Measurements from ENCODE around the gene ITPK1. TPM values are rescaled to one million over a fixed set of nuclear protein-coding genes. Genes with fewer than 3 reads are reported as not detected.

Gene ITPK1
- total and polyA plus RNA-seq, 2 experiments from 2014 or later, result 35.9 to 101 TPM

DNA sequence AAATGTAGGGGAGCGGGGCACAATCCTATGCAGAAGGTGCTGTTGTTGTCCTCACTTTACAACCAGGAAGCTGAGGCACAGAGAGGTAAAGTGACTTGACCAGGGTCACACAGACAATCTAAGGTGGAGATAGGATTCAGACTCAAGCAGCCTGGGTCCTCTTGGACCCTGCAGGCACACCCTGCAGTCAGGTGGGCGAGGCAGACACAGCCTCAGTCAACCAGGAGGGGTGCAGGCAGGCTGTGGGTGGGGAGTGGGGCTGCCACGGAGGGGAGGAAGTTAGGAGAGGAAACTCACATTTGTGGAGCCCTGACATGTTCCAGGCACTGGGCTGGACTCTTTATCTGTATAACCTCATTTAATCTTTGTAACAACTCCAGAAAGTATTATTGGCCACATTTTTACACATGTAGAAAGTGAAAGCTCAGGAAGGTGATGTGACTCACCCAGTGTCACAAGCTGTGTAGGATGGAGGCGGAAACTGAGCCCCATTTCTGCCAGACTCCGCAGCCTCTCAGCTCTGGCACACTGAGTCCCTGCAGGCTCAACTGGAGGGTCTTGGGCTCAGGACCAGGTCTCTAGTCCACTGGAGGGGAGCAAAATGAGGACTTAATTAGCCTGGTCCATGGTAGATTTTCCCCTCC, 217.7 kb downstream of the ITPK1 start:
- ATAC-seq, result no peak

More for the DNA sequence above, 217.7 kb downstream of the ITPK1 start:
- Histone ChIP-seq H3K4me1 (ENCODE audit: insufficient read depth) (no peaks in the 10 kb centered on the region; the same call in 1 of the 2 replicates), H3K36me3 (ENCODE audit: insufficient read depth) (no peaks in the 10 kb centered on the region), H2AFZ (peak overlapping the region; percentile 23; the same call in 1 of the 2 replicates), H3K9me2 (ENCODE audit: insufficient read depth) (no peaks in the 10 kb centered on the region), H3K4me2 (no peak overlapping the region), H3K79me2 (replicated peaks; ENCODE audit: insufficient read depth) (no peaks in the 10 kb centered on the region), H3K27ac (ENCODE audit: low read depth) (no peak overlapping the region), H3K4me3 (no peak overlapping the region), H3K27me3 (ENCODE audit: insufficient read depth) (peaks cover 3% of the 10 kb centered on the region; the same call in 1 of the 2 replicates), H3F3A (replicated peaks; ENCODE audit: low read depth) (no peaks in the 10 kb centered on the region), H4K20me1 (replicated peaks; ENCODE audit: insufficient read depth) (no peaks in the 10 kb centered on the region)
- Mint-ChIP-seq H3K36me3 (ENCODE audit: low read depth) (no peaks in the 10 kb centered on the region), H3K9me3 (peaks cover 6% of the 10 kb centered on the region), H3K4me1 (peaks cover 16% of the 10 kb centered on the region), H3K27ac (no peak overlapping the region), H3K4me3 (no peak overlapping the region), H3K27me3 (ENCODE audit: insufficient read depth, low read depth, poor library complexity) (peaks cover 13% of the 10 kb centered on the region)
- no peak for DNase-seq (ENCODE audit: low spot score)
- TF ChIP-seq EZH2phosphoT487 (IDR thresholded peaks at IDR 0.05; ENCODE audit: unreplicated experiment), result no peak
- TF ChIP-seq ZNF114 (CRISPR knock-in tag; IDR thresholded peaks at IDR 0.05), result no peak
- TF ChIP-seq, protein P1, sequence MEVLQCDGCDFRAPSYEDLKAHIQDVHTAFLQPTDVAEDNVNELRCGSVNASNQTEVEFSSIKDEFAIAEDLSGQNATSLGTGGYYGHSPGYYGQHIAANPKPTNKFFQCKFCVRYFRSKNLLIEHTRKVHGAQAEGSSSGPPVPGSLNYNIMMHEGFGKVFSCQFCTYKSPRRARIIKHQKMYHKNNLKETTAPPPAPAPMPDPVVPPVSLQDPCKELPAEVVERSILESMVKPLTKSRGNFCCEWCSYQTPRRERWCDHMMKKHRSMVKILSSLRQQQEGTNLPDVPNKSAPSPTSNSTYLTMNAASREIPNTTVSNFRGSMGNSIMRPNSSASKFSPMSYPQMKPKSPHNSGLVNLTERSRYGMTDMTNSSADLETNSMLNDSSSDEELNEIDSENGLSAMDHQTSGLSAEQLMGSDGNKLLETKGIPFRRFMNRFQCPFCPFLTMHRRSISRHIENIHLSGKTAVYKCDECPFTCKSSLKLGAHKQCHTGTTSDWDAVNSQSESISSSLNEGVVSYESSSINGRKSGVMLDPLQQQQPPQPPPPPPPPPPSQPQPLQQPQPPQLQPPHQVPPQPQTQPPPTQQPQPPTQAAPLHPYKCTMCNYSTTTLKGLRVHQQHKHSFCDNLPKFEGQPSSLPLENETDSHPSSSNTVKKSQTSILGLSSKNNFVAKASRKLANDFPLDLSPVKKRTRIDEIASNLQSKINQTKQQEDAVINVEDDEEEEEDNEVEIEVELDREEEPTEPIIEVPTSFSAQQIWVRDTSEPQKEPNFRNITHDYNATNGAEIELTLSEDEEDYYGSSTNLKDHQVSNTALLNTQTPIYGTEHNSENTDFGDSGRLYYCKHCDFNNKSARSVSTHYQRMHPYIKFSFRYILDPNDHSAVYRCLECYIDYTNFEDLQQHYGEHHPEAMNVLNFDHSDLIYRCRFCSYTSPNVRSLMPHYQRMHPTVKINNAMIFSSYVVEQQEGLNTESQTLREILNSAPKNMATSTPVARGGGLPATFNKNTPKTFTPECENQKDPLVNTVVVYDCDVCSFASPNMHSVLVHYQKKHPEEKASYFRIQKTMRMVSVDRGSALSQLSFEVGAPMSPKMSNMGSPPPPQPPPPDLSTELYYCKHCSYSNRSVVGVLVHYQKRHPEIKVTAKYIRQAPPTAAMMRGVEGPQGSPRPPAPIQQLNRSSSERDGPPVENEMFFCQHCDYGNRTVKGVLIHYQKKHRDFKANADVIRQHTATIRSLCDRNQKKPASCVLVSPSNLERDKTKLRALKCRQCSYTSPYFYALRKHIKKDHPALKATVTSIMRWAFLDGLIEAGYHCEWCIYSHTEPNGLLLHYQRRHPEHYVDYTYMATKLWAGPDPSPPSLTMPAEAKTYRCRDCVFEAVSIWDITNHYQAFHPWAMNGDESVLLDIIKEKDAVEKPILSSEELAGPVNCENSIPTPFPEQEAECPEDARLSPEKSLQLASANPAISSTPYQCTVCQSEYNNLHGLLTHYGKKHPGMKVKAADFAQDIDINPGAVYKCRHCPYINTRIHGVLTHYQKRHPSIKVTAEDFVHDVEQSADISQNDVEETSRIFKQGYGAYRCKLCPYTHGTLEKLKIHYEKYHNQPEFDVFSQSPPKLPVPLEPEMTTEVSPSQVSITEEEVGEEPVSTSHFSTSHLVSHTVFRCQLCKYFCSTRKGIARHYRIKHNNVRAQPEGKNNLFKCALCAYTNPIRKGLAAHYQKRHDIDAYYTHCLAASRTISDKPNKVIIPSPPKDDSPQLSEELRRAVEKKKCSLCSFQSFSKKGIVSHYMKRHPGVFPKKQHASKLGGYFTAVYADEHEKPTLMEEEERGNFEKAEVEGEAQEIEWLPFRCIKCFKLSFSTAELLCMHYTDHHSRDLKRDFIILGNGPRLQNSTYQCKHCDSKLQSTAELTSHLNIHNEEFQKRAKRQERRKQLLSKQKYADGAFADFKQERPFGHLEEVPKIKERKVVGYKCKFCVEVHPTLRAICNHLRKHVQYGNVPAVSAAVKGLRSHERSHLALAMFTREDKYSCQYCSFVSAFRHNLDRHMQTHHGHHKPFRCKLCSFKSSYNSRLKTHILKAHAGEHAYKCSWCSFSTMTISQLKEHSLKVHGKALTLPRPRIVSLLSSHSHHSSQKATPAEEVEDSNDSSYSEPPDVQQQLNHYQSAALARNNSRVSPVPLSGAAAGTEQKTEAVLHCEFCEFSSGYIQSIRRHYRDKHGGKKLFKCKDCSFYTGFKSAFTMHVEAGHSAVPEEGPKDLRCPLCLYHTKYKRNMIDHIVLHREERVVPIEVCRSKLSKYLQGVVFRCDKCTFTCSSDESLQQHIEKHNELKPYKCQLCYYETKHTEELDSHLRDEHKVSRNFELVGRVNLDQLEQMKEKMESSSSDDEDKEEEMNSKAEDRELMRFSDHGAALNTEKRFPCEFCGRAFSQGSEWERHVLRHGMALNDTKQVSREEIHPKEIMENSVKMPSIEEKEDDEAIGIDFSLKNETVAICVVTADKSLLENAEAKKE (CRISPR knock-in tag; IDR thresholded peaks at IDR 0.05), result no peak
- TF ChIP-seq POLR2AphosphoS5 (IDR thresholded peaks at IDR 0.05; ENCODE audit: low read depth), result no peak
- no peak for TF ChIP-seq ZNF331 (CRISPR knock-in tag; IDR thresholded peaks at IDR 0.05; ENCODE audit: low read depth)
- TF ChIP-seq EZH2 (IDR thresholded peaks at IDR 0.05; ENCODE audit: low read depth, unreplicated experiment), result no peak
- TF ChIP-seq, protein P2, sequence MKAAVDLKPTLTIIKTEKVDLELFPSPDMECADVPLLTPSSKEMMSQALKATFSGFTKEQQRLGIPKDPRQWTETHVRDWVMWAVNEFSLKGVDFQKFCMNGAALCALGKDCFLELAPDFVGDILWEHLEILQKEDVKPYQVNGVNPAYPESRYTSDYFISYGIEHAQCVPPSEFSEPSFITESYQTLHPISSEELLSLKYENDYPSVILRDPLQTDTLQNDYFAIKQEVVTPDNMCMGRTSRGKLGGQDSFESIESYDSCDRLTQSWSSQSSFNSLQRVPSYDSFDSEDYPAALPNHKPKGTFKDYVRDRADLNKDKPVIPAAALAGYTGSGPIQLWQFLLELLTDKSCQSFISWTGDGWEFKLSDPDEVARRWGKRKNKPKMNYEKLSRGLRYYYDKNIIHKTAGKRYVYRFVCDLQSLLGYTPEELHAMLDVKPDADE (IDR thresholded peaks at IDR 0.05), result no peak
- TF ChIP-seq, protein P3, sequence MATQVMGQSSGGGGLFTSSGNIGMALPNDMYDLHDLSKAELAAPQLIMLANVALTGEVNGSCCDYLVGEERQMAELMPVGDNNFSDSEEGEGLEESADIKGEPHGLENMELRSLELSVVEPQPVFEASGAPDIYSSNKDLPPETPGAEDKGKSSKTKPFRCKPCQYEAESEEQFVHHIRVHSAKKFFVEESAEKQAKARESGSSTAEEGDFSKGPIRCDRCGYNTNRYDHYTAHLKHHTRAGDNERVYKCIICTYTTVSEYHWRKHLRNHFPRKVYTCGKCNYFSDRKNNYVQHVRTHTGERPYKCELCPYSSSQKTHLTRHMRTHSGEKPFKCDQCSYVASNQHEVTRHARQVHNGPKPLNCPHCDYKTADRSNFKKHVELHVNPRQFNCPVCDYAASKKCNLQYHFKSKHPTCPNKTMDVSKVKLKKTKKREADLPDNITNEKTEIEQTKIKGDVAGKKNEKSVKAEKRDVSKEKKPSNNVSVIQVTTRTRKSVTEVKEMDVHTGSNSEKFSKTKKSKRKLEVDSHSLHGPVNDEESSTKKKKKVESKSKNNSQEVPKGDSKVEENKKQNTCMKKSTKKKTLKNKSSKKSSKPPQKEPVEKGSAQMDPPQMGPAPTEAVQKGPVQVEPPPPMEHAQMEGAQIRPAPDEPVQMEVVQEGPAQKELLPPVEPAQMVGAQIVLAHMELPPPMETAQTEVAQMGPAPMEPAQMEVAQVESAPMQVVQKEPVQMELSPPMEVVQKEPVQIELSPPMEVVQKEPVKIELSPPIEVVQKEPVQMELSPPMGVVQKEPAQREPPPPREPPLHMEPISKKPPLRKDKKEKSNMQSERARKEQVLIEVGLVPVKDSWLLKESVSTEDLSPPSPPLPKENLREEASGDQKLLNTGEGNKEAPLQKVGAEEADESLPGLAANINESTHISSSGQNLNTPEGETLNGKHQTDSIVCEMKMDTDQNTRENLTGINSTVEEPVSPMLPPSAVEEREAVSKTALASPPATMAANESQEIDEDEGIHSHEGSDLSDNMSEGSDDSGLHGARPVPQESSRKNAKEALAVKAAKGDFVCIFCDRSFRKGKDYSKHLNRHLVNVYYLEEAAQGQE (IDR thresholded peaks at IDR 0.05; ENCODE audit: unreplicated experiment), result no peak
- no peak for TF ChIP-seq JUNB (IDR thresholded peaks at IDR 0.05; ENCODE audit: unreplicated experiment)

Measured in GM23338 (cell line).